ENCODE results near the gene ZNF385B.

Gene ZNF385B

DNA sequence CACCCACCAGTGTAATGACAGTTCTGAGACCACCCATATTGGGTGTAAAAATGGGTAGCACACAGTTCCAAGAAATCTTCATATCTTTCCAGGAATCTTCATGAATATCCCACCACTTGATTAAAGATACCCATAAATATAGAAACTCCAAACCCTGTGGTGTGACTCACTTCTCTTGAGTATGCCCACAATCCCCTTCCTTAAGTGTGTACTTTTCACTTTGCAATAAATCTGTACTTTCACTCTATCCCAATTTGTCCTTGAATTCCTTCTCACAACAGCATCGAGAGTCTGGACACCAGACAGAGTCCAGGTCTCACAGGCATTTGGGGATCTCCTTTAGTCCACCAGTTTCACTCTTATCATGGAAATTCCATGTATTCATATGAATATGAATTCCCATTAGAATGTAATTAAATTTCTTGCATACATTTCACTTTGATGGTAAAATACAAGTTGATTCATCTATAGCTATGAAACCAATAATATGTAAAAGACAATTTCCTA is 309.8 kb downstream of the ZNF385B start:
- TF ChIP-seq, protein P1, sequence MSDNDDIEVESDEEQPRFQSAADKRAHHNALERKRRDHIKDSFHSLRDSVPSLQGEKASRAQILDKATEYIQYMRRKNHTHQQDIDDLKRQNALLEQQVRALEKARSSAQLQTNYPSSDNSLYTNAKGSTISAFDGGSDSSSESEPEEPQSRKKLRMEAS (IDR thresholded peaks at IDR 0.05; ENCODE audit: low read depth, low read length): no peak
- TF ChIP-seq POLR2A (IDR thresholded peaks at IDR 0.05; ENCODE audit: extremely low read depth, insufficient read length) (no peak), MYC (IDR thresholded peaks at IDR 0.05; ENCODE audit: low read depth, low read length) (no peak)
- TF ChIP-seq, protein P2, sequence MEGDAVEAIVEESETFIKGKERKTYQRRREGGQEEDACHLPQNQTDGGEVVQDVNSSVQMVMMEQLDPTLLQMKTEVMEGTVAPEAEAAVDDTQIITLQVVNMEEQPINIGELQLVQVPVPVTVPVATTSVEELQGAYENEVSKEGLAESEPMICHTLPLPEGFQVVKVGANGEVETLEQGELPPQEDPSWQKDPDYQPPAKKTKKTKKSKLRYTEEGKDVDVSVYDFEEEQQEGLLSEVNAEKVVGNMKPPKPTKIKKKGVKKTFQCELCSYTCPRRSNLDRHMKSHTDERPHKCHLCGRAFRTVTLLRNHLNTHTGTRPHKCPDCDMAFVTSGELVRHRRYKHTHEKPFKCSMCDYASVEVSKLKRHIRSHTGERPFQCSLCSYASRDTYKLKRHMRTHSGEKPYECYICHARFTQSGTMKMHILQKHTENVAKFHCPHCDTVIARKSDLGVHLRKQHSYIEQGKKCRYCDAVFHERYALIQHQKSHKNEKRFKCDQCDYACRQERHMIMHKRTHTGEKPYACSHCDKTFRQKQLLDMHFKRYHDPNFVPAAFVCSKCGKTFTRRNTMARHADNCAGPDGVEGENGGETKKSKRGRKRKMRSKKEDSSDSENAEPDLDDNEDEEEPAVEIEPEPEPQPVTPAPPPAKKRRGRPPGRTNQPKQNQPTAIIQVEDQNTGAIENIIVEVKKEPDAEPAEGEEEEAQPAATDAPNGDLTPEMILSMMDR (IDR thresholded peaks at IDR 0.05; ENCODE audit: low read depth, low read length): no peak
- no peak overlapping the region for H3K4me3 ChIP-seq (ENCODE audit: low read depth, low read length)
- no peak for DNase-seq (ENCODE audit: low read depth)

DNA sequence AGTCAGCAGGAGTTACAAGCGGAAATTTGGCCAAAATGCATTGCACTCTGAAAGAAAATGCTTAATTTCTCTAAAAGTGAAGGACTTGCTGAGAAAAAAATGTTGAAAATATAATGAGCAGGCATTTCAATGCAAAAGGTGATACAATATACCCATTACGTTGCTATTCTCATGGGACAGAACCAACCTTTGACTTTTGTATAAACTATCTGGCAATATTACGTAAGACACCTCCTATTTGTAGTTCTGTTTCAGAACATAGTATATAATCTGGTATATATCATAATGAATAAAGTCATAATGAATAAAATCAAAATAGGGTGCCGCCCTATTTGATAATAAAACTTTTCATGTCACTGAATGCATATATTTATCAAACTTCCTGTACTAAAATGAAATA is 310.6 kb downstream of the ZNF385B start:
- H3K4me3 ChIP-seq (ENCODE audit: low read depth, low read length): no peak overlapping the region
- no peak for TF ChIP-seq MYC (IDR thresholded peaks at IDR 0.05; ENCODE audit: low read depth, low read length)
- DNase-seq (ENCODE audit: low read depth): no peak

DNA sequence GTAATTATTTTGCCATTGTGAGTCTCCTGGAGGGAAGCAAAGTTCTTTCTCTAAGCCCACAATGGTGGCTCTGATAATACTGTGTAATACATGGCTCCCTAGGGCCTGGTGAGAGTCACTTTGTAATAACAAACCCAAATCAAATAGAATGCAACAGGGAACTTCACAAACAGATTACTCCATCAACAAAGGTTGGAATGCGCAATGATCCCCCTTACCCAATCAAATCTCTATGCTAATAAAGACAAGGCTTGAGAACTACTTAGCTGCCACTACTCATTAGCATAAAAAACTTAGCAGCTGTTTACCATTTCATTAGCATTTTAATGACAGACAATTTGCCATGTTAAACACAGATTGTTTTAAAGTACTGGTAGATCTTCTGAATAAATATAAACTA is 311.2 kb downstream of the ZNF385B start:
- no peak overlapping the region for H3K4me3 ChIP-seq (ENCODE audit: low read depth, low read length)
- DNase-seq (ENCODE audit: low read depth): no peak
- TF ChIP-seq, protein P1 (IDR thresholded peaks at IDR 0.05; ENCODE audit: low read depth, low read length): no peak
- TF ChIP-seq MYC (IDR thresholded peaks at IDR 0.05; ENCODE audit: low read depth, low read length): no peak
- TF ChIP-seq, protein P2 (IDR thresholded peaks at IDR 0.05; ENCODE audit: low read depth, low read length): no peak
- TF ChIP-seq POLR2A (IDR thresholded peaks at IDR 0.05; ENCODE audit: extremely low read depth, insufficient read length): no peak

DNA sequence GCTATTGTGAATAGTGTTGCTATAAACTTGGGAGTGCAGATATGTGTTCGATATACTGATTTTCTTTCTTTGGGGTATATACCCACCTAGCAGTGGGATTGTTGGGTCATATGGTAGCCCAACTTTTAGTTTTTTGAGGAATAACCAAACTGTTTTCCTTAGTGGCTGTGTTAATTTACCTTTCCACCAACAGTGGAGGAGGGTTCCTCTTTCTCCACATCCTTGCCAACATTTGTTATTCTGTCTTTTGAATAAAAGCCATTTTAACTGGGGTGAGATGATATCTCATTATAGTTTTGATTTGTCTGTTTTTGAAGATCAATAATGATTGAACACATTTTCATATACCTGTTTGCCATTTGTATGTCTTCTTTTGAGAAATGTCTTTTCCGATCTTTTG is 314.8 kb downstream of the ZNF385B start:
- TF ChIP-seq, protein P1 (IDR thresholded peaks at IDR 0.05; ENCODE audit: low read depth, low read length): no peak
- TF ChIP-seq POLR2A (IDR thresholded peaks at IDR 0.05; ENCODE audit: extremely low read depth, insufficient read length) (no peak), MYC (IDR thresholded peaks at IDR 0.05; ENCODE audit: low read depth, low read length) (no peak)
- TF ChIP-seq, protein P2 (IDR thresholded peaks at IDR 0.05; ENCODE audit: low read depth, low read length): no peak
- no peak overlapping the region for H3K4me3 ChIP-seq (ENCODE audit: low read depth, low read length)
- DNase-seq (ENCODE audit: low read depth): no peak

DNA sequence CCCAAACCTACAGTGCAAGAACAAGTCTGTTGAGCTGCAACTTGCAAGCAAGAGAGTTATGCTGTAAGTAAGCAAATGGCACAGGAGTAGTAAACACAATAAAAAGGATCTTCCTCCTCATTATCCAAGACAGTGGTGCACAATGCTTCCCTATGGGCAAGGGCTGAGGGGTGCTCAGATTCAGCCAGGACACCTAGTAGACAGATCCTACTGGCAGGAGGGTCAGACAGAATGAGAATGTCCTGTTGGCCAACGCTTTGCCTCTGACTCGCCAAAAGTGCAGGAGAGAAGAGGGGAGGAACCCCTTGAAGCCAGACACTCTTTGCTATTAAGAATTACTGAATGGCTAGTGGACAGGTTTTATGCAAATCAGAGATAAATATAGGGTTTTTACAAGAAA is 316.4 kb downstream of the ZNF385B start:
- no peak for DNase-seq (ENCODE audit: low read depth)
- H3K4me3 ChIP-seq (ENCODE audit: low read depth, low read length): no peak overlapping the region
- TF ChIP-seq, protein P2 (IDR thresholded peaks at IDR 0.05; ENCODE audit: low read depth, low read length): no peak
- TF ChIP-seq, protein P1 (IDR thresholded peaks at IDR 0.05; ENCODE audit: low read depth, low read length): no peak
- TF ChIP-seq MYC (IDR thresholded peaks at IDR 0.05; ENCODE audit: low read depth, low read length) (no peak), POLR2A (IDR thresholded peaks at IDR 0.05; ENCODE audit: extremely low read depth, insufficient read length) (no peak)

DNA sequence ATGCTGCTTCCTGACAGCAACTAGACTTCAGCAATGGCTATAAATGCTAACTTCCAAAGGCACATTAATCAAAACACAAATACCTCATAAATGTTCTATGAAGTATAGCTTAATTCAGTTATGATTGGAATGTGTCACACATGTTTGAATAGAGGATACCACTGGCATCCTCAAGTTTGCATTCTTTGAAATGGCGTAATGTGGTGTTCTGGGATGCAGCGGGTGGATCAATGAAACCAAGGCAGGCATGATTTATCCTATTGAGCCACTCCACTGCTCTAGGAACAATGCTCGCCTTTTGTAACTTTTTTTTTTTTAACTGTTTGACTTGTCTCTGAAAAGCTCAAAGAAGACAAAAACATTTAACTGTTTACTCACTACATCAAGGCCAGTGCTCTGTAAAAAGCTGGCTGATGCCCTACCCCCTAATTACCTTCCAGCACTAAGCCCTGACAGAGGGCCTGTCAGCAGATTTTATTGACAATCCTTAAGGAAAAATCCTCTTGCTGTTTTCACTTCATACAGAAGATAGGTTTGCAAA is 318.0 kb downstream of the ZNF385B start:
- no peak for DNase-seq (ENCODE audit: low read depth)
- no peak for TF ChIP-seq MYC (IDR thresholded peaks at IDR 0.05; ENCODE audit: low read depth, low read length)
- TF ChIP-seq, protein P1 (IDR thresholded peaks at IDR 0.05; ENCODE audit: low read depth, low read length): no peak
- TF ChIP-seq, protein P2 (IDR thresholded peaks at IDR 0.05; ENCODE audit: low read depth, low read length): no peak
- no peak overlapping the region for H3K4me3 ChIP-seq (ENCODE audit: low read depth, low read length)

Measured in NB4 (cell line).